Subcutaneous abdominal adipose tissue (tissue), 5 donors: Measurements from ENCODE around the gene URGCP.

Source experiments
- H3K27ac ChIP-seq: one replicate; pipeline ENCODE4 v1.7.0; 2013; ENCODE audit warnings: low read depth, mild to moderate bottlenecking, inconsistent platforms, low read length, moderate library complexity
- H3K27me3 ChIP-seq, 5 donors: one replicate each; pipeline ENCODE4 v1.7.0; 2013; ENCODE audit warnings: low read length in 5 of 5, inconsistent platforms in 1 of 5; ENCODE audit not compliant: control insufficient read depth in 5 of 5, insufficient read depth in 4 of 5
- H3K36me3 ChIP-seq, 5 donors: one replicate each; pipeline ENCODE4 v1.7.0; 2013; ENCODE audit warnings: low read length in 5 of 5; ENCODE audit not compliant: control insufficient read depth in 5 of 5, insufficient read depth in 5 of 5
- H3K4me1 ChIP-seq, 5 donors: one replicate each; pipeline ENCODE4 v1.7.0; 2013; ENCODE audit warnings: low read length in 5 of 5, mild to moderate bottlenecking in 3 of 5, moderate library complexity in 1 of 5; ENCODE audit not compliant: control insufficient read depth in 5 of 5, insufficient read depth in 5 of 5
- H3K4me3 ChIP-seq, 5 donors: one replicate each; pipeline ENCODE4 v1.7.0; 2013; ENCODE audit warnings: low read length in 5 of 5, low read depth in 1 of 5
- H3K9ac ChIP-seq, 5 donors: one replicate each; pipeline ENCODE4 v1.7.0; 2013; ENCODE audit warnings: low read length in 5 of 5, mild to moderate bottlenecking in 4 of 5, moderate library complexity in 3 of 5
- H3K9me3 ChIP-seq, 5 donors: one replicate each; pipeline ENCODE4 v1.7.0; 2013; ENCODE audit warnings: low read length in 5 of 5; ENCODE audit not compliant: control insufficient read depth in 5 of 5
- donor health status: healthy.
- donor health status: healthy.
- donor health status: healthy.
- donor health status: healthy.
- donor health status: healthy.

The URGCP gene

GRCh38 chr7:43891069-43891955 lies 15.1 kb downstream of the URGCP start:
- H3K9me3 ChIP-seq = no peaks in the 10 kb centered on the region
- no peak overlapping the region for H3K9ac ChIP-seq
- peaks cover 0 to 10% (median 6%) of the 10 kb centered on the region in 5 donors for H3K4me1 ChIP-seq
- peaks cover 0 to 4% (median 0%) of the 10 kb centered on the region in 5 donors for H3K36me3 ChIP-seq
- H3K27me3 ChIP-seq = no peaks in the 10 kb centered on the region
- H3K4me3 ChIP-seq = no peak overlapping the region
- H3K27ac ChIP-seq = no peak overlapping the region

- H3K9me3 ChIP-seq = no peaks in the 10 kb centered on the region
- no peak overlapping the region for H3K27ac ChIP-seq
- H3K36me3 ChIP-seq = peaks cover 3 to 12% (median 8%) of the 10 kb centered on the region in 5 donors
- no peaks in the 10 kb centered on the region for H3K27me3 ChIP-seq
- H3K9ac ChIP-seq = no peak overlapping the region
- no peak overlapping the region for H3K4me3 ChIP-seq
- peaks cover 0 to 10% (median 6%) of the 10 kb centered on the region in 5 donors for H3K4me1 ChIP-seq
These were observed 15.9 kb downstream of the URGCP start for GRCh38 chr7:43890468-43890867.

GRCh38 chr7:43888993-43889945 lies 17.1 kb downstream of the URGCP start:
- no peak overlapping the region for H3K9ac ChIP-seq
- no peaks in the 10 kb centered on the region for H3K27me3 ChIP-seq
- no peak overlapping the region for H3K4me3 ChIP-seq
- H3K9me3 ChIP-seq = no peaks in the 10 kb centered on the region
- peak overlapping the region; percentile 47 for H3K27ac ChIP-seq
- peaks cover 0 to 10% (median 6%) of the 10 kb centered on the region in 5 donors for H3K4me1 ChIP-seq
- H3K36me3 ChIP-seq = peaks cover 6 to 20% (median 17%) of the 10 kb centered on the region in 5 donors

- Histone ChIP-seq H3K9me3 (no peaks in the 10 kb centered on the region), H3K9ac (no peak overlapping the region), H3K4me3 (no peak overlapping the region), H3K27me3 (no peaks in the 10 kb centered on the region), H3K36me3 (peaks cover 10 to 45% (median 41%) of the 10 kb centered on the region in 5 donors), H3K27ac (no peak overlapping the region), H3K4me1 (peaks cover 0 to 12% (median 4%) of the 10 kb centered on the region in 5 donors)
These were observed 21.8 kb downstream of the URGCP start for GRCh38 chr7:43884617-43885016.

- H3K27ac ChIP-seq = no peak overlapping the region
- peak overlapping the region in 1 of 5 donors; percentile 11 for H3K9ac ChIP-seq
- no peaks in the 10 kb centered on the region for H3K27me3 ChIP-seq
- no peak overlapping the region for H3K4me3 ChIP-seq
- H3K36me3 ChIP-seq = peaks cover 10 to 48% (median 45%) of the 10 kb centered on the region in 5 donors
- H3K9me3 ChIP-seq = no peaks in the 10 kb centered on the region
- H3K4me1 ChIP-seq = peaks cover 0 to 9% (median 7%) of the 10 kb centered on the region in 5 donors
These were observed 22.2 kb downstream of the URGCP start for GRCh38 chr7:43884209-43884608.

- Histone ChIP-seq H3K4me3 (no peak overlapping the region), H3K9ac (no peak overlapping the region), H3K9me3 (no peaks in the 10 kb centered on the region), H3K4me1 (peaks cover 6 to 19% (median 11%) of the 10 kb centered on the region in 5 donors), H3K27ac (no peak overlapping the region), H3K27me3 (no peaks in the 10 kb centered on the region), H3K36me3 (peaks cover 6 to 76% (median 74%) of the 10 kb centered on the region in 5 donors)
These were observed 25.8 kb downstream of the URGCP start for GRCh38 chr7:43880596-43880995.

- H3K9me3 ChIP-seq = no peaks in the 10 kb centered on the region
- no peak overlapping the region for H3K4me3 ChIP-seq
- H3K9ac ChIP-seq = peak overlapping the region in 1 of 5 donors; percentile 28
- H3K36me3 ChIP-seq = peaks cover 3 to 76% (median 75%) of the 10 kb centered on the region in 5 donors
- no peaks in the 10 kb centered on the region for H3K27me3 ChIP-seq
- peak overlapping the region; percentile 68 for H3K27ac ChIP-seq
- H3K4me1 ChIP-seq = peaks cover 6 to 19% (median 11%) of the 10 kb centered on the region in 5 donors
These were observed 26.9 kb downstream of the URGCP start for GRCh38 chr7:43879477-43879876.

- H3K4me3 ChIP-seq = no peak overlapping the region
- H3K9ac ChIP-seq = peak overlapping the region in 2 of 5 donors; percentile 28 to 64
- peaks cover 6 to 22% (median 12%) of the 10 kb centered on the region in 5 donors for H3K4me1 ChIP-seq
- no peaks in the 10 kb centered on the region for H3K9me3 ChIP-seq
- no peaks in the 10 kb centered on the region for H3K27me3 ChIP-seq
- H3K36me3 ChIP-seq = peaks cover 3 to 70% (median 69%) of the 10 kb centered on the region in 5 donors
- peak overlapping the region; percentile 68 for H3K27ac ChIP-seq
These were observed 27.5 kb downstream of the URGCP start for GRCh38 chr7:43878867-43879266.

- no peaks in the 10 kb centered on the region for H3K27me3 ChIP-seq
- no peaks in the 10 kb centered on the region for H3K9me3 ChIP-seq
- H3K27ac ChIP-seq = peak overlapping the region; percentile 68
- H3K4me3 ChIP-seq = no peak overlapping the region
- H3K36me3 ChIP-seq = peaks cover 3 to 67% (median 66%) of the 10 kb centered on the region in 5 donors
- peaks cover 6 to 27% (median 19%) of the 10 kb centered on the region in 5 donors for H3K4me1 ChIP-seq
- H3K9ac ChIP-seq = peak overlapping the region in 1 of 5 donors; percentile 64
These were observed 28.2 kb downstream of the URGCP start for GRCh38 chr7:43877968-43878864.
